ENCODE measurements around the gene APOC3. TPM values are rescaled to one million over a fixed set of nuclear protein-coding genes. Genes with fewer than 3 reads are reported as not detected.

Gene APOC3
- total RNA-seq, 1 donor from 2014 or later = not detected

DNA sequence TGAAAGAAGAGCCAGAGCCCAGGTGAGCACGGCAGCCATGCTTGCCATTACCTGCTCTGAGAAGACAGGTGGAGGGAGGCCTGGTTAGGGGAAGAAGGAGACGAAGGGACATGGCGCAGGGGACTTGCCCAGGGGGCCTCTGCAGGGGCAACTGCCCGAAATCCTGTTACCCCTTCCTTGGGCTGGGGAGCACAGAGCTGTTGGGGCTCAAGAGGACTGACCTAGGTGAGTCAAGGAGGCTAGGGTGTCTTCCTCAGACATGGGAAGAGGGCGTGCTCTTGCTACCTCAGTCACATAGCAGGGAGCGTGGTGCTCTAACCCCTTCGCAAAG is 37.9 kb upstream of the APOC3 start, which contains the start of gene APOA5:
Gene APOA5, minus strand, starts transcription at position 67 of the 331 bp plus-strand sequence. Its CDS starts 19 bp downstream, at position 48.
- intact Hi-C loops (cut with micrococcal nuclease) = loop anchor here (5.0 kb wide), 1 partner anchor 436 kb away; no protein-coding TSS in a partner anchor
- no peaks in the 10 kb centered on the region for H3K27me3 ChIP-seq (ENCODE audit: low read depth)
- no peak for DNase-seq
- H3K4me1 ChIP-seq = peaks cover 27% of the 10 kb centered on the region
- no peaks in the 10 kb centered on the region for H3K9me3 ChIP-seq (replicated peaks)
- TF ChIP-seq, protein P1, sequence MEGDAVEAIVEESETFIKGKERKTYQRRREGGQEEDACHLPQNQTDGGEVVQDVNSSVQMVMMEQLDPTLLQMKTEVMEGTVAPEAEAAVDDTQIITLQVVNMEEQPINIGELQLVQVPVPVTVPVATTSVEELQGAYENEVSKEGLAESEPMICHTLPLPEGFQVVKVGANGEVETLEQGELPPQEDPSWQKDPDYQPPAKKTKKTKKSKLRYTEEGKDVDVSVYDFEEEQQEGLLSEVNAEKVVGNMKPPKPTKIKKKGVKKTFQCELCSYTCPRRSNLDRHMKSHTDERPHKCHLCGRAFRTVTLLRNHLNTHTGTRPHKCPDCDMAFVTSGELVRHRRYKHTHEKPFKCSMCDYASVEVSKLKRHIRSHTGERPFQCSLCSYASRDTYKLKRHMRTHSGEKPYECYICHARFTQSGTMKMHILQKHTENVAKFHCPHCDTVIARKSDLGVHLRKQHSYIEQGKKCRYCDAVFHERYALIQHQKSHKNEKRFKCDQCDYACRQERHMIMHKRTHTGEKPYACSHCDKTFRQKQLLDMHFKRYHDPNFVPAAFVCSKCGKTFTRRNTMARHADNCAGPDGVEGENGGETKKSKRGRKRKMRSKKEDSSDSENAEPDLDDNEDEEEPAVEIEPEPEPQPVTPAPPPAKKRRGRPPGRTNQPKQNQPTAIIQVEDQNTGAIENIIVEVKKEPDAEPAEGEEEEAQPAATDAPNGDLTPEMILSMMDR (IDR thresholded peaks at IDR 0.05; ENCODE audit: borderline replicate concordance) = no peak
- H3K27ac ChIP-seq (replicated peaks) = no peak within 1 kb of the TSS
- H3K4me3 ChIP-seq = peak within 1 kb of the TSS; percentile 32
- no peaks in the 10 kb centered on the region for H3K36me3 ChIP-seq

DNA sequence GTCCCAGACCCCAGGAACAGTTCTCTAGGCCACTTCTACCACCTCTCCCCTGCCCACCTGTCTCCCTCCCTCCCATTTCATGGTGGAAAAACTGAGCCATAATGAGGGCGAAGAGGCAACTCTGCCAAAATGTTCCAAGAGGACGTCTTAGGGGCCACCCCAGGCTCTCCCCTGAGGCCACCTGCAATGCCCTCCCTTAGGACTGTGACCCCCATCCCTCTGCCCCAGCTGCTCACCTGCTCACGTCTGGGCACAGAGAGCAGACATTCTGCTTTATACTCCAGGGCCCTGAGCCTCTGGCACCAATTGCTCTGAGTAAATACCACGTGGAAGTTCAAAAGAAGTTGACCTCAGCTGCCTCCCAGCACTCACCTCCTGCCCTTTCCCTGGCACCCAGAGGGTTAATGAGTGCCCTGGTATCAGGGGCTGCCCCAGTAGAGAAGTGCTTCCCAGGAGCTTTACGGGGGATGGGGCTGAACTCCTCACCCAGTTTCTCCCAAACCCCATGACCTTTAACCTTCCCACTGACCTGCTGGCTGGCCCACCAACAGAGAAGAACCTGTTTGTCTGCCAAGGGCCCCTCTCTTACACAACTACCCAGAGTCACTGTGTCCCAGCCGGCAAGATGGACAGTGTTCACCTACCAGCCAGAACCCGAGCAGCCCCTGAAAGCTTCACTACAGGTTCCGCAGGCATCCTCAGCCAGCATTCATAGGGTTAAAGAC is 37.4 kb upstream of the APOC3 start:
- H3K9me3 ChIP-seq (replicated peaks) = no peaks in the 10 kb centered on the region
- H3K27ac ChIP-seq (replicated peaks) = no peak overlapping the region
- TF ChIP-seq, protein P1 (IDR thresholded peaks at IDR 0.05; ENCODE audit: borderline replicate concordance) = no peak
- DNase-seq = no peak
- H3K4me1 ChIP-seq = peaks cover 22% of the 10 kb centered on the region
- no peak overlapping the region for H3K4me3 ChIP-seq
- no peaks in the 10 kb centered on the region for H3K36me3 ChIP-seq
- intact Hi-C loops (cut with micrococcal nuclease) = loop anchor here (5.0 kb wide), 1 partner anchor 435 kb away; no protein-coding TSS in a partner anchor
- H3K27me3 ChIP-seq (ENCODE audit: low read depth) = no peaks in the 10 kb centered on the region

DNA sequence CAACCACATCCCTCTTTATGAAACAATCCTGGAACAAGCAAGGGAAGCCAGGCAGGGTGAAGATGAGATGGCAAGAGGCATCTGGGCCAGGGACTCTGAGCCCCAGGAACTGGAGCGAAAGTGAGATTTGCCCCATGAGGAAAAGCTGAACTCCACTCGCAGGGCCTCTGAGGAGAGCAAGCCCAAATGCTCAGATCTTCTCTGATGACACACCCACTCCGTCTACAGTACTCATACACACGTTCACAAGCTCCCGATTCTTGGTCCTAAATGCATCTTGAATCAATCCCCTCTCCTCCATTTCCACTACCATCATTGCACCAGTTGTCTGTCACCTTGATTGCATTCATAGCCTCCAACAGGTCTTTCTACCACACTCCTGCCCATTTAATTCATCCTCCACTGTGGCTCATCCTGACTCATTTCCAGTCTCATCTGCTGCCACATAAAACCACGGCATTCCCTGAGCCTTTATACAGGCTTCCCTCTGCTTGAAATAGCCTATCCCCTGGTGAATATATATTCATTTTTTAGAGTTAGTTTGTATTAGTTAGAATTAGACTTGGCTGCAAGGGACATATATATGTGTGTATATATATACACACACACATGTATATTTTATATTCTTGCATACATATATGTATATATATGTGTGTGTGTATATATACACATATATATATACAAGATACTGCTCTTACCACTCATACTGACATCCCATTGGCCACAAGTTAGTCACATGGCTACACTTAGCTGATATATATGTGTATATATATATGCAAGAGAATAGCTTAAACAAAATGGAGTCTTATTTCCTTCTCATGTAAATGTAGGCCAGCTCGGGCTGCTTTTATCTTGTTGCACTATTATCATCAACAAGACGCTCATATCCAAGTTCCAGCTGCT is 36.6 kb upstream of the APOC3 start:
- Histone ChIP-seq H3K36me3 (no peaks in the 10 kb centered on the region), H3K27me3 (ENCODE audit: low read depth) (no peaks in the 10 kb centered on the region), H3K4me1 (peaks cover 23% of the 10 kb centered on the region), H3K27ac (replicated peaks) (no peak overlapping the region), H3K9me3 (replicated peaks) (no peaks in the 10 kb centered on the region), H3K4me3 (no peak overlapping the region)
- TF ChIP-seq, protein P1 (IDR thresholded peaks at IDR 0.05; ENCODE audit: borderline replicate concordance) = no peak
- DNase-seq = no peak
- intact Hi-C loops (cut with micrococcal nuclease) = loop anchor here (5.0 kb wide), 1 partner anchor 434 kb away; no protein-coding TSS in a partner anchor

DNA sequence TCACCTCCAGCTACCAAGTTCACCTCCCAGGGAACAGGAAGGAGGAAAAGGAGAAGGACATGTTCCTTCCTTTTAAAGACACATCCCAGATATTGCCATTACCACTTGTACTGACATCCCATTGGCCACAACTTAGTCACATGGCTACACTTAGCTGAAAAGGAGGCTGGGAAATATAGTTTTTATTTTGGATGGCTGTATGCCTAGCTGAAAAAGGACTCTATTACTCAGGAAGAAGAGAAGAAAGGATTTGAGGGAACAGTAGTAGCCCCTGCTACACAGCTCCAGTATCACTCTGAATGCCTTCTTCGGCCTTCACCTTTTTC is 36.0 kb upstream of the APOC3 start:
- TF ChIP-seq, protein P1 (IDR thresholded peaks at IDR 0.05; ENCODE audit: borderline replicate concordance) = no peak
- Histone ChIP-seq H3K4me1 (peaks cover 19% of the 10 kb centered on the region), H3K9me3 (replicated peaks) (no peaks in the 10 kb centered on the region), H3K36me3 (no peaks in the 10 kb centered on the region), H3K27ac (replicated peaks) (no peak overlapping the region), H3K4me3 (no peak overlapping the region), H3K27me3 (ENCODE audit: low read depth) (no peaks in the 10 kb centered on the region)
- no peak for DNase-seq
- intact Hi-C loops (cut with micrococcal nuclease) = loop anchor here (5.0 kb wide), 1 partner anchor 434 kb away; no protein-coding TSS in a partner anchor

DNA sequence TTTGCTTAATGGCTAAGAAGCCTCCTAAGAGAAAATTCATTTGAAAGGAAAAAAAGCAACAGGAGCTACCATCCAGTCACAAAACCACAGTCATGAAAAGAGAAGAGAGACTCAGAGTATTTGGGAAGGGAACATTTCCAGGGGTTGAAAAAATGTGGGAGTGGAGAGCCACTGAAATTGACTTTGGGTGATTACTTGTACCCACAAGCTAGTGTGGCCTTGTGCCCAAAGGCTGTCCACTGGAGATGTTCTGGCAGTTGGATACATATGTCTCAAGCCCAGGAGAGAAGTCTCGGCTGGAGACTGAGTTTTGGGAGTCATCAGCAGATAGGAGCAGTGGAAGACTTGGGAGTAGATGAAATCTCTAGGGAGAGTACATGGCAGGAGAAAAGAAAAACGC is 34.9 kb upstream of the APOC3 start:
- Histone ChIP-seq H3K9me3 (replicated peaks) (no peaks in the 10 kb centered on the region), H3K4me3 (no peak overlapping the region), H3K27me3 (ENCODE audit: low read depth) (no peaks in the 10 kb centered on the region), H3K4me1 (peaks cover 19% of the 10 kb centered on the region), H3K36me3 (no peaks in the 10 kb centered on the region), H3K27ac (replicated peaks) (no peak overlapping the region)
- intact Hi-C loops (cut with micrococcal nuclease) = loop anchor here (5.0 kb wide), 1 partner anchor 432 kb away; no protein-coding TSS in a partner anchor
- TF ChIP-seq, protein P1 (IDR thresholded peaks at IDR 0.05; ENCODE audit: borderline replicate concordance) = no peak
- no peak for DNase-seq

Data from left ventricle myocardium inferior (tissue), 1 donor.